ENCODE measurements around the gene SCYGR6.
"Not testable (repeated sequence)": the region's sequence is repeated elsewhere in the genome, so short reads cannot be mapped to it uniquely, and the experiment has no call there.

Gene SCYGR6

GRCh38 chr2:227759411-227760118, 35.0 kb upstream of the SCYGR6 start:
- Histone ChIP-seq H3K27me3 (ENCODE audit: insufficient read depth, low read depth) (no peaks in the 10 kb centered on the region), H3K4me2 (no peak overlapping the region), H3K9ac (no peak overlapping the region), H3K27ac (no peak overlapping the region), H3K36me3 (ENCODE audit: insufficient read depth) (no peaks in the 10 kb centered on the region), H2AFZ (ENCODE audit: low read depth) (no peak overlapping the region), H3K79me2 (ENCODE audit: insufficient read depth, low read depth) (no peaks in the 10 kb centered on the region), H4K20me1 (ENCODE audit: insufficient read depth) (no peaks in the 10 kb centered on the region), H3K4me1 (ENCODE audit: low read depth, poor library complexity, severe bottlenecking) (no peaks in the 10 kb centered on the region), H3K4me3 (IDR thresholded peaks at IDR 0.05; ENCODE audit: insufficient read depth, low read depth, low read length) (no peak overlapping the region)
- TF ChIP-seq CTCF (conservative IDR thresholded peaks at IDR 0.05; ENCODE audit: low read depth, low read length), result no peak

- not testable (repeated sequence) for H3K9ac ChIP-seq; H4K20me1 ChIP-seq (ENCODE audit: insufficient read depth); H3K4me3 ChIP-seq (IDR thresholded peaks at IDR 0.05; ENCODE audit: insufficient read depth, low read depth, low read length); H3K36me3 ChIP-seq (ENCODE audit: insufficient read depth); H3K79me2 ChIP-seq (ENCODE audit: insufficient read depth, low read depth); H2AFZ ChIP-seq (ENCODE audit: low read depth); H3K4me2 ChIP-seq; H3K27ac ChIP-seq; H3K27me3 ChIP-seq (ENCODE audit: insufficient read depth, low read depth); H3K4me1 ChIP-seq (ENCODE audit: low read depth, poor library complexity, severe bottlenecking)
These were observed 31.7 kb upstream of the SCYGR6 start for GRCh38 chr2:227756261-227756660.

- H3K79me2 ChIP-seq (ENCODE audit: insufficient read depth, low read depth), result no peaks in the 10 kb centered on the region
- no peaks in the 10 kb centered on the region for H3K27me3 ChIP-seq (ENCODE audit: insufficient read depth, low read depth)
- H3K4me1 ChIP-seq (ENCODE audit: low read depth, poor library complexity, severe bottlenecking), result no peaks in the 10 kb centered on the region
- no peak overlapping the region for H2AFZ ChIP-seq (ENCODE audit: low read depth)
- no peaks in the 10 kb centered on the region for H4K20me1 ChIP-seq (ENCODE audit: insufficient read depth)
- no peak overlapping the region for H3K9ac ChIP-seq
- no peak for TF ChIP-seq CTCF (conservative IDR thresholded peaks at IDR 0.05; ENCODE audit: low read depth, low read length)
- no peak overlapping the region for H3K4me3 ChIP-seq (IDR thresholded peaks at IDR 0.05; ENCODE audit: insufficient read depth, low read depth, low read length)
- H3K4me2 ChIP-seq, result no peak overlapping the region
- H3K27ac ChIP-seq, result no peak overlapping the region
- H3K36me3 ChIP-seq (ENCODE audit: insufficient read depth), result no peaks in the 10 kb centered on the region
These were observed 23.5 kb upstream of the SCYGR6 start for GRCh38 chr2:227748079-227748478.

GRCh38 chr2:227745594-227745993, 21.0 kb upstream of the SCYGR6 start, which contains the start of gene SCYGR8:
TSS of gene SCYGR8 (plus strand) at chr2:227745894. CDS start at chr2:227745894, 0 bp downstream.
- no peak within 1 kb of the TSS for H3K4me2 ChIP-seq
- H2AFZ ChIP-seq (ENCODE audit: low read depth), result no peak within 1 kb of the TSS
- H3K9ac ChIP-seq, result no peak within 1 kb of the TSS
- H3K36me3 ChIP-seq (ENCODE audit: insufficient read depth), result no peaks in the 10 kb centered on the region
- no peaks in the 10 kb centered on the region for H3K79me2 ChIP-seq (ENCODE audit: insufficient read depth, low read depth)
- H3K27ac ChIP-seq, result no peak within 1 kb of the TSS
- H4K20me1 ChIP-seq (ENCODE audit: insufficient read depth), result no peaks in the 10 kb centered on the region
- TF ChIP-seq CTCF (conservative IDR thresholded peaks at IDR 0.05; ENCODE audit: low read depth, low read length), result no peak
- H3K4me1 ChIP-seq (ENCODE audit: low read depth, poor library complexity, severe bottlenecking), result no peaks in the 10 kb centered on the region
- H3K27me3 ChIP-seq (ENCODE audit: insufficient read depth, low read depth), result no peaks in the 10 kb centered on the region
- H3K4me3 ChIP-seq (IDR thresholded peaks at IDR 0.05; ENCODE audit: insufficient read depth, low read depth, low read length), result no peak within 1 kb of the TSS

DNA sequence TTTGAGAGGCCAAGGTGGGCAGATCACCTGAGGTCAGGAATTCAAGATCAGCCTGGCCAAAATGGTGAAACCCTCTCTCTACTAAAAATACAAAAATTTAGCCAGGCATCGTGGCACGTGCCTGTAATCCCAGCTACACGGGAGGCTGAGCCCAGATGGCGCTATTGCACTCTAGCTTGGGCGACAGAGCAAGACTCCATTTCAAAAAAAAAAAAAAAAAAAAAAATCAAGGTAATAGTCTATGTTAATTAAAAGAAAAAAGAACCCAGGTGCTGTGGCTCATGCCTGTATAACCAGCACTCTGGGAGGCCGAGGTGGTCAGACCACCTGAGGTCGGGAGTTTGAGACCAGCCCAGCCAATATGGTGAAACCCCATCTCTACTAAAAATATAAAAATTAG, 16.1 kb upstream of the SCYGR6 start:
- not testable (repeated sequence) for H2AFZ ChIP-seq (ENCODE audit: low read depth); H3K79me2 ChIP-seq (ENCODE audit: insufficient read depth, low read depth); H3K27me3 ChIP-seq (ENCODE audit: insufficient read depth, low read depth); H3K4me1 ChIP-seq (ENCODE audit: low read depth, poor library complexity, severe bottlenecking); H3K4me3 ChIP-seq (IDR thresholded peaks at IDR 0.05; ENCODE audit: insufficient read depth, low read depth, low read length); H3K27ac ChIP-seq; H3K9ac ChIP-seq; H3K4me2 ChIP-seq; H3K36me3 ChIP-seq (ENCODE audit: insufficient read depth); H4K20me1 ChIP-seq (ENCODE audit: insufficient read depth)
